Spleen (tissue), 7 donors: ENCODE measurements around the gene MAPK7.

Experiments
- CTCF ChIP-seq, 11 experiments: fragments of 200-600 bp in 7 of 11; fragments of 450-650 bp in 4 of 11; sonication (generic) in 4 of 11; IDR thresholded peaks in 8 of 11; conservative IDR thresholded peaks in 3 of 11; 1 replicate in 7 of 11; 2 replicates in 4 of 11; pipeline versions ENCODE4 v1.4.0 to v1.8.0; 2016 to 2021; ENCODE audit warnings: antibody characterized with exemption in 11 of 11, inconsistent platforms in 4 of 11, mild to moderate bottlenecking in 1 of 11
- POLR2A ChIP-seq, 3 donors: fragments of 450-650 bp; IDR thresholded peaks; one replicate each; pipeline ENCODE4 v1.5.1; 2017; ENCODE audit warnings: antibody characterized with exemption in 3 of 3, mild to moderate bottlenecking in 1 of 3
- POLR2AphosphoS5 ChIP-seq, 3 donors: sonication (generic); formaldehyde crosslinking; IDR thresholded peaks; one replicate each; pipeline ENCODE4 v1.5.1; 2017; ENCODE audit warnings: antibody characterized with exemption in 3 of 3
- donor health status: DM: no; HTN: no; CAD: no; lungs with moderate emphysema.
- donor health status: DM: no; HTN: no; CAD: no.
- donor health status: DM: no; HTN: no; CAD: no.

GRCh38 chr17:19341641-19342610 is 36.4 kb upstream of the MAPK7 start:
- TF ChIP-seq POLR2AphosphoS5 (IDR thresholded peaks at IDR 0.05) (peak in 1 of 3 donors; percentile 6), POLR2A (IDR thresholded peaks at IDR 0.05) (no peak), CTCF (IDR thresholded peaks at IDR 0.05 in 8 of 11, conservative IDR thresholded peaks at IDR 0.05 in 3 of 11) (no peak)
